OCI-LY1 (cell line): Measurements from ENCODE around the gene RNF183.

ENCODE experiments used
- EZH2 ChIP-seq: fragments of 200-600 bp; sonication (generic), shearing (Covaris generic); IDR thresholded peaks from 2 replicates; pipeline ENCODE4 v1.8.0; 2017; ENCODE audit warnings: borderline replicate concordance, mixed run types, mild to moderate bottlenecking, antibody characterized with exemption, low read length, moderate library complexity, mixed read lengths
- TF ChIP-seq, protein P1 (sequence below): fragments of 200-600 bp; sonication (generic), shearing (Covaris generic); IDR thresholded peaks from 2 replicates; pipeline ENCODE4 v1.5.1; 2017; ENCODE audit warnings: mild to moderate bottlenecking, antibody characterized with exemption, low read length, moderate library complexity, mixed read lengths

DNA sequence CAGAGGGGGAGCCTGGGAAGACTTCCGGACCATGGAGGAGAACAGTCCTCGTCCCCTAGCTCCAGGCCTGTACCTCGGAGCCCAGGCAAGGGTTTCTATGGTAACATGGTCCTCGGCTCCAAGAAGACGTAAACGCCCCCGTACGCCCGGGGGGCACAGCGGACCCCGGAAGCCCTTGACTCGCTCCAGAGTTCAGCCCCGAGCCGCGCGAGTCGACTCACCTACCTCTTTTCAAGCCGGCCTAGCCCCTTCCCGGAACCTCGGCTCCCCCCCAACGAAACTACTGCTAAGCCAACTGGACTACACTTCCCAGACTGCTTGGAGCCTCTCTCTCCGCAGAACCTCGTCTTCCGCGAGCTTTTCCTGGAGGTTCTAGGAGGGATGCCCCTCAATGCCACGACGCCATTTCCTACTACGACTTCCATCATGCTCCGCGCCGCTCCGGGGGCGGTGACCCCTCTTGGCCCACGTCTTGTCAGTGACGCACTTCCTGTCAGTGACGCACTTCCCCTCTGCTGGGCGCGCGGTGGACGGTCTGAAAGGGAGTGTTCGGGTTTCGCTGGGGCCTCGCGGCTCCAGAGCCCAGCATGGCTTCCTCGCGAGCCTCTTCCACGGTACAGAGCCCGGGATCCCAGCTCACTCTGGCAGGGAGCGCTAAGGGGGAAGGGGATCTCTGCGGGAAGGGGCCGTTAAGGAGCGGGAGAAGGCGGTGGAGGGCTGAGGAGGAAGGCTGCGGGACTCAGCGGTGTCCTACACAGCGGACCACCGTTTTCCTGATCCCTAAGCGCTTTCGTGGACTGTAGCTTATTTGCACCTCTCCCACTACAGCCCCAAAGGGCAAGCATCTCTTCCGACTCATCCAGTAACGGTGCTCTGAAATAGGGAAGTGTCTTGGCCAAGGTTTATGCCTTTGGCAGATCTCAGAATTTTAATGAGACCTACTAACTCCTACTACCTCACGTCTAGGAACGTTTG is 27.7 kb downstream of the RNF183 start, which contains the start of the genes CDC26 and PRPF4:
- TF ChIP-seq EZH2: no peak
- TF ChIP-seq, protein P1, sequence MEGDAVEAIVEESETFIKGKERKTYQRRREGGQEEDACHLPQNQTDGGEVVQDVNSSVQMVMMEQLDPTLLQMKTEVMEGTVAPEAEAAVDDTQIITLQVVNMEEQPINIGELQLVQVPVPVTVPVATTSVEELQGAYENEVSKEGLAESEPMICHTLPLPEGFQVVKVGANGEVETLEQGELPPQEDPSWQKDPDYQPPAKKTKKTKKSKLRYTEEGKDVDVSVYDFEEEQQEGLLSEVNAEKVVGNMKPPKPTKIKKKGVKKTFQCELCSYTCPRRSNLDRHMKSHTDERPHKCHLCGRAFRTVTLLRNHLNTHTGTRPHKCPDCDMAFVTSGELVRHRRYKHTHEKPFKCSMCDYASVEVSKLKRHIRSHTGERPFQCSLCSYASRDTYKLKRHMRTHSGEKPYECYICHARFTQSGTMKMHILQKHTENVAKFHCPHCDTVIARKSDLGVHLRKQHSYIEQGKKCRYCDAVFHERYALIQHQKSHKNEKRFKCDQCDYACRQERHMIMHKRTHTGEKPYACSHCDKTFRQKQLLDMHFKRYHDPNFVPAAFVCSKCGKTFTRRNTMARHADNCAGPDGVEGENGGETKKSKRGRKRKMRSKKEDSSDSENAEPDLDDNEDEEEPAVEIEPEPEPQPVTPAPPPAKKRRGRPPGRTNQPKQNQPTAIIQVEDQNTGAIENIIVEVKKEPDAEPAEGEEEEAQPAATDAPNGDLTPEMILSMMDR: no peak
